ENCODE data around the gene FGF14.
"Not testable (repeated sequence)": the region's sequence is repeated elsewhere in the genome, so short reads cannot be mapped to it uniquely, and the experiment has no call there.

The FGF14 gene

DNA sequence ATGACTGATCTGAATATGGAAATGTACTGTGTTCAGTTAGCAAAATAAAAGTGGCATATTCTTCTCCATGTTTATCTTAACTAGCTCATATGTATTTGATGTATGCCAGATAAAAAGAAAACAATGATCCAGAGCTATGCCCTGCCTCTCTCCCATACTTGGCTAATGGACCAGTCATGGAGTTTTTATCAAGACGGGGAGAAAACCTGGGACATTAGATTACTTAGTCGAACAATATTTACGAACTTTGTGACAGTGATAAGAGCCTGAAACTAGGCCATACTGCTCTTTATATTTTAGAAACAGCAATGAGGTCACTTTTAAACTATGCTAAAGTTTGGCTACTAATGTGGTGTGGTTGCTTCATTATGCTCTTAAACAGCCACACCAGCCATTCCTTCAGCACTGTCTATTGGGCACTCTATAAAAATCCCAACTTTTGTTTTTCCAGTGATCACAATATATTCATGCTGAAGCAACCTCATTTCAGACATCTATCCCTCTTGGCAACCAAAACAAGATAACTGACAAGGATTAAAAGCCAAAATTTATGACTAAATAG is 265.0 kb downstream of the FGF14 start:
- no peak for DNase-seq (ENCODE audit: low read depth)

DNA sequence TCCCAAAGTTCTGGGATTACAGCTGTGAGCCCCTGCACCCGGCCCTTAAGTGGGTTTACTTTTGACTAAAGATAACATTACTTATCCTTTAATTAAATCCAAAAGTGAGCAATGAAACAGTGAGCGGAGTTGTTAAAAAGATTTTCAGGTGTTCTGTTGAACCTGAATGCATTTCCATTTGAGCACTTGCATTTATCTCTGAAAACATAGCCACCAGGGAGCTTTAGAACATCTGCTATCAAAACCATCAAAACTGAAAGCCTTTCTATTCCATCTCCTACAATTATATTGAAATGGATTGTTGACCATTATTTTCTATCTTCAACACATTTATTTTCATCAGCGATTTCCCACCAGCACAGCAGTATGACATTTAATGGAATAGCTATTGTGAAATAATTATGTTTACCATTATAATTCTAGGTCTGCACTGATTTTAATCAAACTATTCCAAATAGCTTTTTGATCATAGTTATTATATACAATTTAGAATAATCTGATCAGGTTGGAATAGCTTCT is 269.0 kb downstream of the FGF14 start:
- DNase-seq (ENCODE audit: low read depth): no peak

DNA sequence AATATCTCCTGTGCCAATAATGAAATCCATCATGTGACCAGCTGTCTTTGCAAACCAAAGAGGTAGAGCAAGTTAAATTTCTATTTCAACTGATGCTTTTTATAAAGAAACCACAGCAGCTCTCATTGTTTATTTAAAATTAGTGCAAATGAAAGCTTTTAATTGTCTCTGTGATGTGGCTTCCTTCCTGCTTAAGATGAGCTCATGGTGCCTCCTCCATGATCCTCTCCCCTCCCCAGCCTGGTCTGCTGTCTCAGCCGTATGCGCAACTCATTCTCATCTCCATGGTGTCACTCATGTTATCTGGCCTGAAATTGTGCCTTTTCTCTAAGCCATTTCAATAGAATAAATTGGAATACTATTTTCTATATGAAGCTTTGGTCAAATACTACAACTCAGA is 270.6 kb downstream of the FGF14 start:
- no peak for DNase-seq (ENCODE audit: low read depth)

DNA sequence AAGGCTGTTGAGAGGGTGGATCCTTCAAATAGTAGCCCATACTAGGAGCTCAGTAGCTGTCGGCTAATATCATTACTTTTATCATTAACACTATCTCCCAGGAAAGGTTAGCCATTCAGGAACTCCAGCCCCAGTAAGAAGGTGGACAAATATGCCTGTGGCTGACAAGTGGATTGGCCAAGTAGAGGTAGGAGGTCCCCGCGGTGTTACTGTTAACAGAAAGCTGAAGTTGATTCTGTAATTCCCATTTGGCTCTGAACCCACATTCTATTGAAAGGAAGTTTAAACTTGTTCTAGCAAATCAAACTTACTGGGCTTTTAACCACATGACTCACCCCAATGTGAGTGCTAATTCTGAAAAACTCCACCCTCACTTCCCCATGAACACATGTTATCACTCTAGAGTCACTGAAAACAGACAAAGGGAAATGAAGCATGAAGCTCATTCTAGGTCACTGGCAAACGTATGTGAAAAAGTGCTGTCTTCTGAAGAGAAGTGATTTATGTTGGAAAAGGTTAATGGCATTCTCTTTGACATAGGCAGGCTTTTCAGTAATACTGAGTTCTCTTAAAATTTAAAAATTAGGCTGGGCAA is 273.5 kb downstream of the FGF14 start:
- DNase-seq (ENCODE audit: low read depth): no peak

DNA sequence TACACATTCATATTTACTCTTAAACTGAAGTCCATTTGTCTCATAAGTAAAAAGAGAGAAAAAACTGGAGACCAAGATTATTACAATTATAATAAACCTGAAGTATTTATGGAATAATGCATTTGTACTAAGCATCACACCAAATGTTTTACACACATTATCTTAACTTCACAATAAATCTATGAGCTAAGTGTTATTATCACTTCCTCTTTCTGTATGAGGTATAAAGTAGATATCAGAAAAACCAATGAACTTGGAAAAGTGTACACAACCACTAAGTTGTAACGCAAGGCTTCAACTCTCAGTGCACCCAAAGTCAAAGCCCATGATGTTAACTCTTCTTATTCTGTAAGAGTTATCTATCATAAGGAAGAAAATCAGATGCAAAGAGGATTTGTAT is 274.7 kb downstream of the FGF14 start:
- DNase-seq (ENCODE audit: low read depth): no peak

DNA sequence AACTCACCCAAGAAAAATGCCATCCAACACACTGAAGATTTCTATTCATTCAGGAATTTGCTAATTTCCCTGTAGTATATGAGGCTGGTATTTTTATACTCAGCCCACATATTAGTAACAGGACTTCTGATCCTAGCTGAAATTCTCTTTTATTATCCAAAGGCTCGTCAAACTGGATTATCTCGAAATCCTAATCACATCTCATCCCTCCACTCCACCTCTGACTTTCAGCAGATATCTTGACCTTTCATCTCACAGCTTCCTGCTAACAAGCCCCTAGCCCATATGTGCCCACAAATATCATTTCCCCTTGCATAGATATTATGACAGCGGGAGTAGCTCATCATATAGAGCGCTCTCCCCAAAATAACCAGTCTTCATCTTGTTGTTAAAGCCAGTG is 279.7 kb downstream of the FGF14 start:
- no peak for DNase-seq (ENCODE audit: low read depth)

DNA sequence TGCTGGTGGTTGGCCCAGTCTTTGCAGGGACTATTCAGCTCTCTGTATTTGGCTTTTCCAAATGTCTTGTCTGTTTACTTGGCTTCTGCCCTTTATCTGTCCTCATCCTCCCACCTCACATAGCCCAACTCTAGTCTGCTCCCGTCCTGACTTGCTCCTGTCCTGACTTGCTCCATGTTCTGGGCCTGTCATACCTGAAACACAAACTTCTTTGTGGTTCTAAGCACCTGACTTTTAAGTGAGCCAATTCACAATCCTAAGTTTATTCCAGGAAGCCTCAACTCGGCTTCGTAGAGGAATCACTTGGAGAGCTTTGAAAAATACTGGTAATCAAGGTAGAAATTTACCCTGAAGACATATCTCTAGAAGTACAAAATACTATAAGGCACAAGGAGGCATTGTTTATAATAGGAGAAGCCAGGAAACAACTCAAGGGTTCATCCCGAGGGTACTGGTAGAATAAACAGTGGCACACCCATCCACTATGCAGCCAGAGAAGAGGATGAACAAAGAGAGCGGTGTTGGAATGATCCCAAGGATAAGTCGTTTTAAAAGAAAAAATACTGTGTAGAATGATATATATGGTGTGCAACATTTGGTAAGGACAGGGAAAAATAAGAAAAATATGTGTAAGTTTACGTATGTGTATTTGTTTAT is 284.5 kb downstream of the FGF14 start:
- DNase-seq (ENCODE audit: low read depth): no peak

DNA sequence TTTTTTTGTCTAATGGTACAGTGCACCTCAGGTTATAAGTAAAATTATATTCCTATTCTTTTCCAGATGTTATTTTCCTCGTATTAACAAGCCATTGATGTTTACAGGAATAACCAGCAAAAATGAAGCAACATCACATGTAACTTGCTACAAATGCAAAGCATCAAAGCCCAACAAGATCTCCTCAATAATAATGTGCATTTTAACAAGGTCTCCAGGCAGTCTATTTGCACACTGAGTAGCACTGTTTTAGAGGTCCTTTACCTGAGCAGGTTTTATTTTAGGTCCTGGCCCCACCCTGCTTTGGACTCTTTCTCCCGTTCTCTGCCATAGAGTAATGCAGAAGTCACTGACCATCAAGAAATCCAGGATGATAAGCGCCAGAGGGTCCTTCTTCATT is 298.4 kb downstream of the FGF14 start:
- DNase-seq (ENCODE audit: low read depth): no peak

DNA sequence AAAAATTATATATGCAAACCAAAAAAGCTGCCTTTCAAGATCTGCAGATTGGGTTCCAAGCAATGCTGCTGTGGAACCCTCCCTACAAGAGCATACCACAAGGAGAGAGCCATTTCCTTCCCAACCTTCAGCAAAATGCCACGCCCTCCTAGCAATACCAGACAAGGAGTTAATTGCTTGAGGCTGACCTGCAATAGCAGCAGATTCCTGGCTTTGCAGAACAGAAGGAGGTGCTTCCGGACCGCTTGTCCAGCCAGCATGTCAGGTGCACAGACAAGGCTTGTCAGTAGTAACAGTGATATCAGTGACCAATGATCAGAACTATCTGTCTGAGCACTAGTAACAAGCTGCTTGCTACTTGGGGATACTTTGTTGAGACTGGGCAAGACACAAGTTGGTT is 301.6 kb downstream of the FGF14 start:
- DNase-seq (ENCODE audit: low read depth): no peak

DNA sequence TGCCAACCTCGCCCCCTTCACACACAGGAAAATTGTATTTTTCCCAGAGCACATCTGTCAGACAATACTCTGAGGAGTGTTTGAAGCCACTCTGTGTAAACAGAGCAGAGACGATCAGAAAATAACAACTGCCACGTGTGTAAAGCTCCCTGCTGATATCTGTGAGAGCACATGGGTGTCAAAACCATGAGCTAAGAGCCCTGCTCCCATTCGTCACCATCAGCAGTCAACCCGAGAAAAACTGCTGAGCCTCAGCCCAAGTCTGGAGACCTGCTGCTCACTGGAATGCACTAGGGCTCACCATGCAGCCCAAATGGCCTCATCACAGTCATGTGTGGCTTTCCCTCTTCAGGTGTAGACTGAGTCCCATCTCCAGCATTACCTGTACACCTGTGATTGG is 304.1 kb downstream of the FGF14 start:
- DNase-seq (ENCODE audit: low read depth): no peak

DNA sequence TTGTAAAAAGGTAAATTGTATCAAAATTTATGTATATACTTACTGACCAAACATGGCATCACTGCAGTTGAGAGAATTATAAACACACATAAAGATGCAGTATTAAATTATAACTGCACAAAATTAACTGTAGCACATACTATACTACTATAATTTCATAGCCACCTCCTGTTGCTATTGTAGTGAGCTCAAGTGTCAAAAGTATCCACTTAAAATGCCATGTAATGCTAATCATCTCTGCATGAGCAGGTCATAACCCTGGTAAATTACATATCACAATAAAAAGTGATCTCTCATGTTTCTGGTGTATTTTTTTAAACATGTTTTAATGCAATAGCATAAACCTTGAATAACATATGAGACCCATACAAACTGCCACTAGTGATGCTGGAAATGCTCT is 308.6 kb downstream of the FGF14 start:
- DNase-seq (ENCODE audit: low read depth): not testable (repeated sequence)

DNA sequence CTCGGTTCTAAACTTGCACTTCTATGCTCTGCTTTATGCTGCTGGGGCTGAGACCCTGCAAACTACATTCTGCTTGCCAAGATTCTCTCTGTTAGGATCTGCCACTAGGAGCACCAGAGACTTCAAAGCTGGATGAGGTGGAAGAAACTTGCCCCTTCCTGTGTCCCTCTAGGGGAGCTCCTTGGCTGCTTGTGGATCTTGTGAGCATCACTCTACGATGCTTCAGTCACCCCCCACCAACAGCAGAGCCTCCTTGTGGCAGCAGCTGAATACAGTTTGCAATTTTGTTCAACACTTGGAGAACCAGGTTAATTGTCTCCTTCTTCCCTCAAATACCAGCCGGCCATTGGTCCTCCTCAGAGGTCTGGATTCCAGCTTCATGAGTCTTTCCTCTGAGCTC is 310.6 kb downstream of the FGF14 start:
- DNase-seq (ENCODE audit: low read depth): no peak

DNA sequence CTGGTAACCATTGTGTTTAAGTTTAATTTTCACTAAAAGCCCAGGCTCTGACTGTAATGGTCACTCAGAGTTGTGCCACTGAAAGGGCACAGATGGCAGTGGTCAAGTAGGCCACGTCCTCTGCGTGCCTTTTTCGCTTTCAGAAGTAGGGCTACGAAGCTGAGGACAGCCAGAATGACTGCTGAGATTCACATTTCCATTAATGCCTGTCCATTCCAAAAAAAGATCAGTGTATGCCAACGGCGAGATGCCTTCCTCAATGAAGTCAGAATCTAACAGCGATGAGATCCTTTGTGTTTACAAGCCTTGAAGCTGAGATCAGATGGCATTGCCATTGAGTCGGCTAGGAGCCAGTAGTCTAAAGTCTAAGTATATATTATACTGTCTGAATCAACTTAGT is 311.3 kb downstream of the FGF14 start:
- no peak for DNase-seq (ENCODE audit: low read depth)

DNA sequence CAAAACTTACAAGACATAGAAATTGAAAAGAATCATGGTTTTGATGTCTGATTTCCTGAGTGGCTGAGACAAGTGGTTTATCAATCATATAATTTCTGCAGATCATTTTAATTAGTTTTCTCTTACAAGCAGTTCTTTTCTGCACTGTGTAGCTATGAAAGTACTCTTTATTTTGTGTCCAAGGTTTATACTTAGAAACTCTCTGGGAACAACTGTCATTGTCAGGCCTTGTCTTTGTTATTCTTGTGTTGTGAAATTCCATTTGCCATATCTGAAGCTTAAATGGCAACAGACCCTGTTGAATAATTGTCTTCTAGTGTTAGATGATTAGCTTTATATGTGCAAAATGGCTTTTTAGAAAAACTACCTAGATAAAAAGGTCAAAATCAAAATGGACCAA is 312.1 kb downstream of the FGF14 start:
- no peak for DNase-seq (ENCODE audit: low read depth)

DNA sequence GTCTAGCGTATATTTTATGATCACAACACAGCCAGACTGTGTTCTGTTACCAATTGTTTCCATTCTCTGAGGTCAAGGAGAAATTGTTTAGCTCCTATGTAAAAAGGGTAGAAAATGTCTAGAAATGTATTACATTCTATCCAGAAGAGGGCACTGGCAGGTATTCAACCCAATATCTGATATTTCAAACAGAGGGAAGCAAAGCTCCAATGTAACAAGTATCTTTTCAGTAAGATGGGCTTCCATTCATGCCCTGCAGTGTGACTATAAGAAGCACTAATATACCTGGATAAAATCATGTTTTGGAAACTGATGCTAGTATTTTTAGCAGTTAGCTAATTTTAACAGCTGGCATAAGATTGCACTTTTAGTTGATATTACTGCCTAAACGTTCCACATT is 312.7 kb downstream of the FGF14 start:
- no peak for DNase-seq (ENCODE audit: low read depth)

DNA sequence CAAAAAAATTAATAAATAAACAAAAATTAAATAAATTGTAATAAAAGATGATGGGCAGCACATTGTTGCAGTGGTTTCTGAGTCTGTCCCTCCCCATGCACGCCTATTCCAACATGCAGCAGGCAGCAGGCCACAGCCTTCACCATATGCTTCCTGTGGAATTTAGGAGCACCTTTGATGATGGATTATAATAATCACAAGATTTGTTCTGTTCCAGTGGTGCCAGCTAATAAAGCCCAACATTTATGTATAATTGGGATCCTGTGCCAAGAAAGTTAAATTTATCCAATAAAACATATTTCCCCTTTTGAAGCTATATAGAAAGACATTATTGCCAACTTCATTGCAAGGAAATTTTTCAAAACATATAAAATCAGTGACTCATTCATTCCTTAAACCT is 328.6 kb downstream of the FGF14 start:
- no peak for DNase-seq (ENCODE audit: low read depth)

DNA sequence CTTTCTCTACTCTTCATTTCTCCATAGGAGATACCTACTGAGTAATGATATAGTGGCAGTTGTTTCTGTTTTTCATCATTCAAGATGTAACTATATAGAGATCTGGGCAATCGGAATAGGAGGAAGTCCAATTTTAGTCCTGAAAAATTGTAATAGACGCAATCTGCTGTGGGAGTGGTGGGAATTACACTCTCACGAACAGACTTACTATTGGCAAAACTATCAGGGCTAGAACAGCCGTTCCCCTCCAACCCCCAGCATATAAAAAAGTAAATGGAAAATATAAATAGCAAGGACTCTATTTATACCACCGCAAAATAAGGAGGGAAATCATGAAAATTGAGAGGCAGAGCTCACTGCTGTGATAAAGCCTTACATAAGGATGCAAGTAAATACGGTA is 330.1 kb downstream of the FGF14 start:
- DNase-seq (ENCODE audit: low read depth): no peak

DNA sequence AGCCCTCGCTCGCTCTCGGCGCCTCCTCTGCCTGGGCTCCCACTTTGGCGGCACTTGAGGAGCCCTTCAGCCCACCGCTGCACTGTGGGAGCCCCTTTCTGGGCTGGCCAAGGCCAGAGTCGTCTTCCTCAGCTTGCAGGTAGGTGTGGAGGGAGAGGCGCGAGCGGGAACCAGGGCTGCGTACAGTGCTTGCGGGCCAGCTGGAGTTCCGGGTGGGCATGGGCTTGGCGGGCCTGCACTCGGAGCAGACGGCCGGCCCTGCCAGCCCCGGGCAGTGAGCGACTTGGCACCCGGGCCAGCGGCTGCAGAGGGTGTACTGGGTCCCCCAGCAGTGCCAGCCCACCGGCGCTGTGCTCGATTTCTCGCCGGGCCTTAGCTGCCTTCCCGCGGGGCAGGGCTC is 333.5 kb downstream of the FGF14 start:
- DNase-seq (ENCODE audit: low read depth): not testable (repeated sequence)

DNA sequence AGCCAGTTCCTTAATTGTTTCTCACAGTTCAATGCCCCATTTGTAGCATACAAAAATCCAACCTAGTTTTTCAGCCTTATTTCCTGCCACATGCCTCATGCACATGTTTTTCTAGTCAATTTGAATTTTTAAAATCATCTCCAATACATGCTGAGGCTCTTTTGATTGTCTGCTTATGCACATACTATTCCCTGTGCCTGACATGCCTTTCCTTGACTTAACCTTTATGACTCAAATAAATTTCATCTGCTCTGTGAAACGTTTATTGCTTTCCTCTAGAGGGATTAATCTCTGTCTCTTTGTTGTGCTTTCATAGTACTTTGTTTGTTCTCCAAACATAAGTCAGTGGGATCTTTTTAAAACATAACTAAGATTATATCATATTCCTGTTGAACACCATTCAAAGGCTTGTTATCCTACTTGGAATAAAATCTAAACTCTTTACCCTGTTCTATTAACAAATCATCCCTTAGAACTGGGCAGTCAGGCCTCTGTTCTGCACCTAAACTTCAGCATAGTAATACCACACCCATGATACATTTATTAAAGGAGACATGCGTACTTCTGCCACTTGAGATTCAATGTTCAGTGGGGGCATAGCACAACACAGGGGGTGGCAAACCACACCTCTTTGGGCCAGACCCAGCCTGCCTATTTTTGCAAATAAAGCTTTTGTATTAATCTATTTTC is 346.6 kb downstream of the FGF14 start:
- no peak for DNase-seq (ENCODE audit: low read depth)

DNA sequence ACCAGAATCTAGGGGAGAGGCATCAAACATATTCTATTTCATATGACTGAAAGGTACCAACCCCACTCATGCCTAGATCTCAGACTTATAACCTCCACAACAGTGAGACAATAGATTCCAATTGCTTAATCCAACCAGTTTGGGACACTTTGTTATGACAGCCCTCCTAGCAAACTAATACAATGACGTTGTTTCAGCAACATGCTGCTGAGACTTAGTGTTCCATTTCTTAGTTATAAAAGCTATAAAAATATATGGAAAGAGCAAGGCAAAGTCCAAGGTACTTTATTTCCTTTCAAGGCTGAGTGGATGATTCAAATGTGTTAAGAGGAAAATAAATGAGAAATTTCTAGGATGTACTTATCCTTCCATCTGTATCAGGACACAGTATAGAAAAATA is 352.0 kb downstream of the FGF14 start:
- no peak for DNase-seq (ENCODE audit: low read depth)

DNA sequence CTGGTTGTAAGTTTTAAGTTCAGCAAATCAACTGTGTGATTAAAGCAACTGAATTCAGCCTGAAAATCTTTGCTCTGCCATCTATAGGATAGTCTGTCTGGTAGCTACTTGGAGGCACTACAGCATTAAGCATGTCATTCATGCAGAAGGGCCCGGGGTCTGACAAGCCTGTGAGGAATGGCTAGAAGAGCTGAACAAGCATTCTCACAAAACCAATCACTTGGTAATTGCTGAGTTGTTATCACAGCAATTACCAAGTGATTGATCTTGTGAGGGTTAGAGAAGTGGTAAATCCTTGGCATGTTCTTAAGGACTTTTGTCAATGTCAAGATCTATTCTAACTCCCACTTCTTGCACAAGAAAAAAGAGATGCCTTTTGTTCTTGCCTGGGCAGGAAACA is 356.1 kb downstream of the FGF14 start:
- no peak for DNase-seq (ENCODE audit: low read depth)

DNA sequence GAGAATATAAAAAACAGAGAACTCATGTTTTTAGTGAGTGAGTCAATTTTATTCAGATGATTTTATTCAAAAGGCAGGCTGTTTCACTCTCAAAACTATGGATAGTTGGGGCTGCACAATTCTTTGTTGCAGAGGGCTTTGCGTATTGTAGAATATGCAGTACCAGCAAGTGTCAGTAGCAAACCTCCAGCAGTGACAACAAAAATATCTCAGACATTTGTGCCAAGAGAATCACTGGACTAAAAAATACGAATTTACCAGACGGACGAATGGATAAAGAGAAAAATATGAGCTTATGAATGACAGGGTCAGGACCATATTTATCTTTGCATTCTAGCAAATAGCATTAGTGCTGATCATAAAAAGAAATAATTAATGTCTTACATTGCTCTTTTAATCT is 359.1 kb downstream of the FGF14 start:
- no peak for DNase-seq (ENCODE audit: low read depth)

DNA sequence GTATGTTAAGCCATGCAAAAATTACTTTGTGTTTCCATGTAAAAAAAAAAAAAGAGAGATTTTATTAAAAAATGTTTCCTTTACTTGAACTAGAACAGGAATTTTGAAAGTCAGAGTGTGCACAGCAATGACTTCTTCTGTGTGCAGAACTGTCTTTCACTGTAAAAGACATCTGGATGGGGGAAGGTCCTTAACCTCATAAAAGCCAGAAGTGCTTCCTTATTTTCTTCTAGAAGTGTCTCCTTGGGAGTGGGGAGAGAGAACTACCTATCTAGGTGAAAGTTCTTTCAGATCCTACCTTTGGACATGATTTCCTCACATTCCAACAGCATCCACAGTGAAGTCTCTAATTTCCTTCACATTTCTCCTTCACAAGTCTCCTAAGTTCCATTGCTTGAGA is 360.3 kb downstream of the FGF14 start:
- no peak for DNase-seq (ENCODE audit: low read depth)
